Left lung (tissue), 10 donors: Measurements from ENCODE around the gene SIPA1L3. TPM values are rescaled to one million over a fixed set of nuclear protein-coding genes. Genes with fewer than 3 reads are reported as not detected.

Source experiments
- ATAC-seq: fragments of 200-7000 bp; cut with Tn5 transposase; one replicate; pipeline ENCODE4 v1.9.1; 2020; ENCODE audit warnings: moderate library complexity
- DNase-seq, 4 donors: peaks; one replicate each; pipeline ENCODE4 v3.0.0-alpha.2; 2013 to 2020
- H3K27ac ChIP-seq, 2 donors: fragments of 200-600 bp; sonication (generic) in 1 of 2; one replicate each; pipeline versions ENCODE4 v1.5.0 to v1.8.0; 2020 to 2021
- H3K27me3 ChIP-seq, 2 donors: fragments of 200-600 bp; sonication (generic) in 1 of 2; one replicate each; pipeline versions ENCODE4 v1.5.0 to v1.8.0; 2020 to 2021
- H3K36me3 ChIP-seq, 2 donors: fragments of 200-600 bp; sonication (generic) in 1 of 2; one replicate each; pipeline versions ENCODE4 v1.5.0 to v1.8.0; 2020 to 2021
- H3K4me1 ChIP-seq, 2 donors: fragments of 200-600 bp; one replicate each; pipeline ENCODE4 v1.8.0; 2021
- H3K4me3 ChIP-seq, 2 donors: fragments of 200-600 bp; sonication (generic) in 1 of 2; one replicate each; pipeline versions ENCODE4 v1.5.0 to v1.8.0; 2020 to 2021; ENCODE audit warnings: mild to moderate bottlenecking in 1 of 2
- H3K9me3 ChIP-seq, 2 donors: fragments of 200-600 bp; sonication (generic) in 1 of 2; one replicate each; pipeline versions ENCODE4 v1.5.0 to v1.8.0; 2020 to 2021
- CTCF ChIP-seq, 2 donors: fragments of 200-600 bp; sonication (generic) in 1 of 2; IDR thresholded peaks; one replicate each; pipeline versions ENCODE4 v1.5.0 to v1.8.0; 2021; ENCODE audit warnings: antibody characterized with exemption in 2 of 2
- intact Hi-C, 2 donors: fragments of 100-400 bp; cut with DNase I; formaldehyde crosslinking; loops; one replicate each; pipeline versions ENCODE4 v1.11.2 to v1.14.2; 2022
- polyA plus RNA-seq, 6 donors: library from polyadenylated mRNA; unstranded; fragments of 120-200 nt; gene quantifications; one replicate each; pipeline ENCODE4 v1.2.1, GENCODE V29; 2013; ENCODE audit not compliant: insufficient read length in 6 of 6
- total RNA-seq, 2 donors: library from RNA; stranded (reverse); fragmentation: NEBNext Ultra II Directional; extraction: Animal tissue kit (Norgen Biotek cat#: 25700); gene quantifications; one replicate each; pipeline ENCODE4 v1.2.1, GENCODE V29; 2021
- donor health status: DM: no; HTN: yes; CAD: no.
- donor health status: DM: no; HTN: no; CAD: no.

Gene SIPA1L3
- total and polyA plus RNA-seq, 8 donors: 22.7 to 59.0 (median 27.4) TPM

GRCh38 chr19:38201731-38202130 is 294.7 kb downstream of the SIPA1L3 start:
- Histone ChIP-seq H3K27me3 (no peaks in the 10 kb centered on the region), H3K4me3 (no peak overlapping the region), H3K36me3 (peaks cover 0 to 80% of the 10 kb centered on the region in 2 donors), H3K9me3 (no peaks in the 10 kb centered on the region), H3K27ac (no peak overlapping the region), H3K4me1 (no peaks in the 10 kb centered on the region)
- ATAC-seq (no peak), DNase-seq (no peak)
- no peak for TF ChIP-seq CTCF (IDR thresholded peaks at IDR 0.05)
- intact Hi-C loops: no loop called here

- Histone ChIP-seq H3K36me3 (peaks cover 0 to 83% of the 10 kb centered on the region in 2 donors), H3K27me3 (no peaks in the 10 kb centered on the region), H3K27ac (no peak overlapping the region), H3K4me1 (no peaks in the 10 kb centered on the region), H3K9me3 (no peaks in the 10 kb centered on the region), H3K4me3 (no peak overlapping the region)
- no peak for TF ChIP-seq CTCF (IDR thresholded peaks at IDR 0.05)
- intact Hi-C loops: no loop called here
- ATAC-seq (no peak), DNase-seq (no peak)
Observed at GRCh38 chr19:38202504-38202903, 295.5 kb downstream of the SIPA1L3 start.

GRCh38 chr19:38203197-38203596 is 296.2 kb downstream of the SIPA1L3 start:
- ATAC-seq (no peak), DNase-seq (no peak)
- peaks cover 0 to 82% of the 10 kb centered on the region in 2 donors for H3K36me3 ChIP-seq
- H3K27ac ChIP-seq: no peak overlapping the region
- H3K4me1 ChIP-seq: no peaks in the 10 kb centered on the region
- intact Hi-C loops: no loop called here
- no peak overlapping the region for H3K4me3 ChIP-seq
- no peaks in the 10 kb centered on the region for H3K9me3 ChIP-seq
- TF ChIP-seq CTCF (IDR thresholded peaks at IDR 0.05): no peak
- peaks cover 0 to 2% of the 10 kb centered on the region in 2 donors for H3K27me3 ChIP-seq

- Histone ChIP-seq H3K4me1 (peaks cover 0 to 8% of the 10 kb centered on the region in 2 donors), H3K36me3 (peaks cover 0 to 73% of the 10 kb centered on the region in 2 donors), H3K27ac (no peak overlapping the region), H3K27me3 (peaks cover 3 to 11% of the 10 kb centered on the region in 2 donors), H3K9me3 (no peaks in the 10 kb centered on the region), H3K4me3 (no peak overlapping the region)
- TF ChIP-seq CTCF (IDR thresholded peaks at IDR 0.05): no peak
- peak; percentile 14 for ATAC-seq
- intact Hi-C loops: no loop called here
- no peak for DNase-seq
Observed at GRCh38 chr19:38204096-38204495, 297.1 kb downstream of the SIPA1L3 start.

GRCh38 chr19:38204728-38205127 is 297.7 kb downstream of the SIPA1L3 start:
- no peak for TF ChIP-seq CTCF (IDR thresholded peaks at IDR 0.05)
- no peak for DNase-seq
- ATAC-seq: no peak
- Histone ChIP-seq H3K4me1 (peaks cover 0 to 14% of the 10 kb centered on the region in 2 donors), H3K27me3 (peaks cover 5 to 17% of the 10 kb centered on the region in 2 donors), H3K4me3 (no peak overlapping the region), H3K27ac (no peak overlapping the region), H3K36me3 (peaks cover 0 to 71% of the 10 kb centered on the region in 2 donors), H3K9me3 (no peaks in the 10 kb centered on the region)
- intact Hi-C loops: no loop called here
